Measurements from ENCODE around the gene PLEKHM3.

GRCh38 chr2:207905546-207905945, 119.8 kb downstream of the PLEKHM3 start:
- no peak for TF ChIP-seq EZH2 (IDR thresholded peaks at IDR 0.05; ENCODE audit: insufficient read depth, poor library complexity, severe bottlenecking)
- no peak for TF ChIP-seq EZH2phosphoT487 (IDR thresholded peaks at IDR 0.05; ENCODE audit: insufficient read depth, low read depth)
